Neuronal stem cell (in vitro differentiated cells): Measurements from ENCODE around the gene UPF1.

Experiments used
- DNase-seq: peaks from one replicate; pipeline ENCODE4 v3.0.0-alpha.2; 2013; ENCODE audit warnings: low spot score
- H2AFZ ChIP-seq: one replicate; pipeline ENCODE4 v1.6.1; 2013; ENCODE audit warnings: mild to moderate bottlenecking, low read length, inconsistent platforms
- H2AK5ac ChIP-seq: 2 replicates; pipeline ENCODE4 v1.6.1; 2013; ENCODE audit warnings: low read depth, mild to moderate bottlenecking, inconsistent platforms, low read length, moderate library complexity, mixed read lengths
- H2BK120ac ChIP-seq: 2 replicates; pipeline ENCODE4 v1.6.1; 2013; ENCODE audit warnings: low read depth, mild to moderate bottlenecking, inconsistent platforms, low read length, moderate library complexity, mixed read lengths
- H2BK12ac ChIP-seq: one replicate; pipeline ENCODE4 v1.6.1; 2013; ENCODE audit warnings: low read length, inconsistent platforms
- H2BK15ac ChIP-seq: 2 replicates; pipeline ENCODE4 v1.6.1; 2013; ENCODE audit warnings: mild to moderate bottlenecking, low read length, inconsistent platforms, mixed read lengths
- H2BK5ac ChIP-seq: one replicate; pipeline ENCODE4 v1.6.1; 2013; ENCODE audit warnings: inconsistent platforms, mild to moderate bottlenecking, low read length, moderate library complexity
- H3K14ac ChIP-seq: one replicate; pipeline ENCODE4 v1.6.1; 2013; ENCODE audit warnings: low read length, inconsistent platforms
- H3K18ac ChIP-seq: 2 replicates; pipeline ENCODE4 v1.6.1; 2013; ENCODE audit warnings: low read length, inconsistent platforms
- H3K23ac ChIP-seq: 2 replicates; pipeline ENCODE4 v1.6.1; 2013; ENCODE audit warnings: low read depth, mild to moderate bottlenecking, mixed read lengths, low read length, inconsistent platforms; ENCODE audit not compliant: poor library complexity
- H3K27ac ChIP-seq: replicated peaks from 3 replicates; pipeline ENCODE4 v1.5.1; 2013; ENCODE audit warnings: low read length, inconsistent platforms
- H3K27me3 ChIP-seq, 3 experiments: 2 replicates each; pipeline ENCODE4 v1.6.1; 2013; ENCODE audit warnings: low read length in 3 of 3, mild to moderate bottlenecking in 2 of 3, inconsistent platforms in 1 of 3, low read depth in 1 of 3, mixed read lengths in 1 of 3, moderate library complexity in 1 of 3; ENCODE audit not compliant: control insufficient read depth in 3 of 3, insufficient read depth in 3 of 3
- H3K36me3 ChIP-seq, 2 donors: replicated peaks in 1 of 2; 2 replicates each; pipeline ENCODE4 v1.6.1; 2013; ENCODE audit warnings: low read length in 2 of 2; ENCODE audit not compliant: control insufficient read depth in 2 of 2, insufficient read depth in 2 of 2
- H3K4ac ChIP-seq: 2 replicates; pipeline ENCODE4 v1.6.1; 2013; ENCODE audit warnings: inconsistent platforms, mild to moderate bottlenecking, low read length, moderate library complexity
- H3K4me1 ChIP-seq, 2 donors: 1 replicate in 1 of 2; 2 replicates in 1 of 2; pipeline ENCODE4 v1.6.1; 2013; ENCODE audit warnings: low read length in 2 of 2, low read depth in 1 of 2; ENCODE audit not compliant: control insufficient read depth in 2 of 2, insufficient read depth in 1 of 2
- H3K4me2 ChIP-seq: one replicate; pipeline ENCODE4 v1.6.1; 2013; ENCODE audit warnings: mild to moderate bottlenecking, low read length, inconsistent platforms; ENCODE audit not compliant: insufficient read depth, poor library complexity, severe bottlenecking
- H3K4me3 ChIP-seq, 2 donors: 2 replicates each; pipeline ENCODE4 v1.5.1; 2013; ENCODE audit warnings: low read length in 2 of 2, mild to moderate bottlenecking in 2 of 2, inconsistent platforms in 1 of 2, moderate library complexity in 1 of 2
- H3K79me1 ChIP-seq: one replicate; pipeline ENCODE4 v1.6.1; 2013; ENCODE audit warnings: low read depth, mild to moderate bottlenecking, inconsistent platforms, low read length, moderate library complexity
- H3K9ac ChIP-seq: one replicate; pipeline ENCODE4 v1.6.1; 2013; ENCODE audit warnings: mild to moderate bottlenecking, low read depth, low read length, inconsistent platforms; ENCODE audit not compliant: poor library complexity
- H3K9me3 ChIP-seq, 2 donors: replicated peaks in 1 of 2; 2 replicates each; pipeline versions ENCODE3 to v1.6.1; 2013; ENCODE audit warnings: low read length in 2 of 2, mild to moderate bottlenecking in 2 of 2, inconsistent platforms in 1 of 2, low read depth in 1 of 2, mixed read lengths in 1 of 2, moderate library complexity in 1 of 2; ENCODE audit not compliant: control insufficient read depth in 2 of 2, insufficient read depth in 1 of 2
- H4K8ac ChIP-seq: one replicate; pipeline ENCODE4 v1.6.1; 2013; ENCODE audit warnings: low read depth, mild to moderate bottlenecking, inconsistent platforms, low read length, moderate library complexity
- H4K91ac ChIP-seq: one replicate; pipeline ENCODE4 v1.6.1; 2013; ENCODE audit warnings: low read length, low read depth, mild to moderate bottlenecking, inconsistent platforms; ENCODE audit not compliant: poor library complexity
- WGBS, 2 donors: extraction: QIAGEN DNeasy Blood & Tissue Kit; methylation state at CpG; one replicate each; pipeline ENCODE4 v1.1.7; 2013; ENCODE audit warnings: missing lambda C conversion rate in 2 of 2, mixed read lengths in 1 of 2; ENCODE audit not compliant: insufficient read length in 2 of 2, insufficient replicate concordance in 1 of 2; ENCODE audit errors: extremely low coverage in 2 of 2; 5-methylcytosine and 5-hydroxymethylcytosine counted together

UPF1 gene

DNA sequence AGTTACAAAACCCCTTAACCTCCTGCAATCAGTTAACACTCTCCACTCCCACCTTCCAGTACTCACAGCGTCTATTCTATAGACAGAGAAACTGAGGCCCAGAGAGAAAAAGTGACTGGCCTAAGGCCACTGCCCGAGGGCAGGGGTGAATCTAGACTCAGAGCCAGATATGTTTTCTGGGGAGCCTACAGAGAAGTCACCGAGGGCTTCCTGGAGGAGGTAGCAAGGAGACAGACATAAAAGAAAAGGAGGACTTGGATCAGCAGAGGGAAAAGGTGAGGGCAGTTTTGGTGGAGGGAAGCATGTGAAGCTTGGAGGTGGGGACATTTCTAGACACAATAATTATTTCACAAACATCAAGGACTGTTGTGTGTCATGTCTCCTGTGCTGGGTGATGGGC, 39.1 kb upstream of the UPF1 start:
- H3K79me1 ChIP-seq, result peaks cover 4% of the 10 kb centered on the region
- no peak overlapping the region for H2AK5ac ChIP-seq
- peaks cover 32 to 78% (median 71%) of the 10 kb centered on the region in 3 experiments for H3K27me3 ChIP-seq
- H3K14ac ChIP-seq, result no peak overlapping the region
- H3K4me2 ChIP-seq, result no peak overlapping the region
- H3K23ac ChIP-seq, result no peak overlapping the region
- no peak overlapping the region for H4K91ac ChIP-seq
- no peak overlapping the region for H3K27ac ChIP-seq
- H2AFZ ChIP-seq, result no peak overlapping the region
- no peak overlapping the region for H3K18ac ChIP-seq
- H3K4ac ChIP-seq, result no peak overlapping the region
- H3K4me3 ChIP-seq, result no peak overlapping the region
- no CpG with 5 or more reads among the region's 3 CpGs for WGBS, 2 donors
- no peak overlapping the region for H3K9ac ChIP-seq
- no peak overlapping the region for H4K8ac ChIP-seq
- H2BK5ac ChIP-seq, result no peak overlapping the region
- H2BK15ac ChIP-seq, result no peak overlapping the region
- DNase-seq, result no peak
- H3K9me3 ChIP-seq, result peaks cover 0 to 2% of the 10 kb centered on the region in 2 donors
- H3K36me3 ChIP-seq, result no peaks in the 10 kb centered on the region
- no peak overlapping the region for H2BK12ac ChIP-seq
- H2BK120ac ChIP-seq, result no peak overlapping the region
- H3K4me1 ChIP-seq, result peaks cover 8% of the 10 kb centered on the region in 2 donors

DNA sequence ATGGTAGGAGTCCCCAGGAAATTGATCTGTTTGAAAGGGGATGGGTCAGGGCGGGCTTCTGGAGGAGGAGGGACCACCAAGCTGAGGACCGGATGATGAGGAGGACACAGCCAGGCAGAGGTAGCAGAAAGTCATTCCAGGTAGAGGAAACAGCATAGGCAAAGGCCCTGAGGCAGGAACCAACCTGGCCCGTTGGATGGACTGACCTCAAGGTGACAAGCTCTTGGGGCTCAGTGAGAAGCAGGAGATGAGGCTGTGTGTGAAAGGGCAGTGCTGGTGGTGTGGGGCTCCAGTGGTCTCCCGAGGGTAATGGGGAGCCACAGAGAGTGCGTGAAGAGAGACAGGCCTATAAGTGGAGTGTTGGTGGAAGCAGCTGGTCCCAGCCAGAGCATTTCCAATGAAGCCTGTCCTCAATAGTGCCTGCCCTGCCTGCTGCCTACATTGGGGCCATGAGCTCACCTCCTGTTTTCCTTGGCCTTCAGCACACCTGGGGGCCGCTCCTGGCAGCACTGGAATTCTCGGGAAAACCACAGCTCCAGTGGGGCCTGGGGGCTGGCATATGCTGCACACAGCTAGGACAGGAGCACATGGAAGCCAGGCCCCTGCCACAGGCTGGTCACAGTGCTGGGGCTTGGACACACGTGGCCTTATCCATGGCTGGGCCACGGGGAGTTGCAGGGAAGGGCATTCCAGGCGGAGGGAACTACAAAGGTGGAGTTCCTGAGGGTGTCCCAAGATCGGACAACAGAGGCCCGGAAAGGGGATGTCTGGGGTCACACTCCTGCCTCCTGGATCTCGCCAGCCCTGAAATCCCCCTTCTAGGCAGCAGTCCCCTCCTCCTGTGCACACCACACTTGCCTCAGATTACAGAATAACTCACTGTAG, 38.4 kb upstream of the UPF1 start:
- Histone ChIP-seq H2BK15ac (peak overlapping the region; percentile 62), H3K9me3 (no peaks in the 10 kb centered on the region)

DNA sequence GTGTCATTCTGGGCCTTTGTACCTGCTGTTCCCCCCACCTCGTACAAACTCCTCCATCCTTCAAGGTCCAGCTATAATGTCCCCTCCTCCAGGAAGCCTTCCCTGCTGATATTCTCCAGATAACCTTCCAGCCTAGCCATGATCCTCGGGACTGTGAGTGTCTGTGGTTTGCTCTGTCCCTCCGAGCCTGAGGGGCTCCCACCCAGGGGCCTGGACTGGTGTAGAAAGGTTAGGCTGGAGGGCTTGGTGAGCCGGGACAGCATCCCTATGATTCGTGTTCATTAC, 37.8 kb upstream of the UPF1 start:
- Histone ChIP-seq H3K18ac (no peak overlapping the region), H3K4me1 (peaks cover 6 to 8% of the 10 kb centered on the region in 2 donors), H2AK5ac (no peak overlapping the region), H3K79me1 (peaks cover 4% of the 10 kb centered on the region), H2BK15ac (no peak overlapping the region), H3K4ac (no peak overlapping the region), H3K23ac (no peak overlapping the region), H3K36me3 (no peaks in the 10 kb centered on the region), H3K14ac (no peak overlapping the region), H2BK12ac (no peak overlapping the region), H4K8ac (no peak overlapping the region), H3K9me3 (no peaks in the 10 kb centered on the region), H2BK120ac (no peak overlapping the region), H4K91ac (no peak overlapping the region), H3K27ac (no peak overlapping the region), H3K9ac (no peak overlapping the region), H3K4me3 (no peak overlapping the region), H2BK5ac (no peak overlapping the region), H2AFZ (no peak overlapping the region), H3K4me2 (no peak overlapping the region), H3K27me3 (peaks cover 22 to 65% (median 65%) of the 10 kb centered on the region in 3 experiments)
- WGBS, 2 donors, result no CpG with 5 or more reads among the region's 5 CpGs
- no peak for DNase-seq

More for the DNA sequence above, 38.4 kb upstream of the UPF1 start:
- Histone ChIP-seq H3K4me1 (peaks cover 8% of the 10 kb centered on the region in 2 donors), H2AFZ (no peak overlapping the region), H3K4me2 (no peak overlapping the region), H2BK120ac (no peak overlapping the region), H3K23ac (peak overlapping the region; percentile 35), H2BK12ac (no peak overlapping the region), H3K79me1 (peaks cover 4% of the 10 kb centered on the region), H3K4ac (no peak overlapping the region), H3K9ac (peak overlapping the region; percentile 25), H3K36me3 (no peaks in the 10 kb centered on the region), H3K18ac (peak overlapping the region; percentile 59), H3K14ac (no peak overlapping the region), H2AK5ac (no peak overlapping the region), H4K91ac (no peak overlapping the region), H3K4me3 (no peak overlapping the region), H3K27me3 (peaks cover 28 to 71% (median 67%) of the 10 kb centered on the region in 3 experiments), H4K8ac (no peak overlapping the region), H2BK5ac (no peak overlapping the region), H3K27ac (no peak overlapping the region)
- WGBS, 2 donors, result no CpG with 5 or more reads among the region's 13 CpGs
- no peak for DNase-seq

DNA sequence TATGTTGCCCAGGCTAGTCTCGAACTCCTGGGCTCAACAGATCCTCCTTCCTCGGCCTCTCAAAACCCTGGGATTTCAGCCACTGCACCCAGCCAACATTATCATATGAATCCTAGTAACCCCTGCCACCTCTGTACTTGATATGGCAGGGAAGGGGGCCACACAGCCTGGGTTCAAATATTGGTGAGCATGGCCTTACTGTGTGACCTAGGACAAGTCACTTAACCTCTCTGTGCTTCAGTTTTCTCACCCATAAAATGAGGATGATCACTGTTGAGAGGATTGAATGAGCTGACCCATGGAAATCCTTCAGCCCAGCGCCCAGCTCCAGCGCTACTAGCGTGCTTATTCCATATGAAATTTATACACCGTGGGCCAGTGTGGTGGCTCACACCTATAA, 37.1 kb upstream of the UPF1 start:
- H2AK5ac ChIP-seq, result no peak overlapping the region
- H2AFZ ChIP-seq, result no peak overlapping the region
- H3K79me1 ChIP-seq, result peaks cover 4% of the 10 kb centered on the region
- H2BK5ac ChIP-seq, result no peak overlapping the region
- H4K8ac ChIP-seq, result no peak overlapping the region
- H3K4ac ChIP-seq, result no peak overlapping the region
- no peak overlapping the region for H3K18ac ChIP-seq
- no CpG with 5 or more reads among the region's 6 CpGs for WGBS, 2 donors
- H3K23ac ChIP-seq, result no peak overlapping the region
- H3K9ac ChIP-seq, result no peak overlapping the region
- no peak for DNase-seq
- no peak overlapping the region for H2BK15ac ChIP-seq
- H3K4me2 ChIP-seq, result no peak overlapping the region
- H3K14ac ChIP-seq, result no peak overlapping the region
- no peaks in the 10 kb centered on the region for H3K36me3 ChIP-seq
- H3K27ac ChIP-seq, result no peak overlapping the region
- H3K27me3 ChIP-seq, result peaks cover 15 to 61% (median 58%) of the 10 kb centered on the region in 3 experiments
- H3K4me1 ChIP-seq, result peaks cover 5 to 8% of the 10 kb centered on the region in 2 donors
- H3K9me3 ChIP-seq, result no peaks in the 10 kb centered on the region
- H2BK12ac ChIP-seq, result no peak overlapping the region
- no peak overlapping the region for H4K91ac ChIP-seq
- H2BK120ac ChIP-seq, result no peak overlapping the region
- H3K4me3 ChIP-seq, result no peak overlapping the region
